Tibial nerve (tissue), 4 donors: Measurements from ENCODE around the gene POTEM. TPM values are rescaled to one million over a fixed set of nuclear protein-coding genes. Genes with fewer than 3 reads are reported as not detected.
"Not testable (repeated sequence)": the region's sequence is repeated elsewhere in the genome, so short reads cannot be mapped to it uniquely, and the experiment has no call there.

ENCODE experiments used
- DNase-seq, 2 donors: peaks; one replicate each; pipeline ENCODE4 v3.0.0-alpha.2; 2019; ENCODE audit warnings: low spot score in 2 of 2
- H3K27ac ChIP-seq, 4 donors: fragments of 200-600 bp; sonication (generic) in 3 of 4; one replicate each; pipeline ENCODE4 v1.5.1; 2017 to 2019; ENCODE audit warnings: mild to moderate bottlenecking in 1 of 4
- H3K27me3 ChIP-seq, 2 donors: fragments of 200-600 bp; sonication (generic) in 1 of 2; one replicate each; pipeline versions ENCODE4 v1.5.1 to v1.6.0; 2017 to 2019
- H3K36me3 ChIP-seq, 3 donors: fragments of 200-600 bp; sonication (generic); one replicate each; pipeline ENCODE4 v1.5.1; 2018 to 2019
- H3K4me1 ChIP-seq, 4 donors: fragments of 200-600 bp; sonication (generic) in 3 of 4; one replicate each; pipeline ENCODE4 v1.5.1; 2017 to 2019
- H3K4me3 ChIP-seq, 4 donors: fragments of 200-600 bp; sonication (generic) in 3 of 4; one replicate each; pipeline ENCODE4 v1.5.1; 2017 to 2019; ENCODE audit warnings: mild to moderate bottlenecking in 1 of 4, moderate library complexity in 1 of 4
- H3K9me3 ChIP-seq, 4 donors: fragments of 200-600 bp; sonication (generic) in 3 of 4; one replicate each; pipeline ENCODE4 v1.5.1; 2017 to 2019
- WGBS, 2 donors: methylation state at CpG; one replicate each; pipeline ENCODE4 v1.1.5; 2018; 5-methylcytosine and 5-hydroxymethylcytosine counted together
- total RNA-seq, 4 donors: library from RNA; depleted of rRNA; stranded (reverse); fragments of >200 nt; gene quantifications; one replicate each; pipeline ENCODE4 v1.1.0, GENCODE V29; 2016

POTEM gene
- total RNA-seq, 4 donors from 2014 or later, result not detected

GRCh38 chr14:19006490-19006889 lies 39.3 kb downstream of the POTEM start:
- not testable (repeated sequence) for H3K4me3 ChIP-seq, H3K36me3 ChIP-seq, H3K4me1 ChIP-seq, H3K9me3 ChIP-seq, DNase-seq, H3K27me3 ChIP-seq, H3K27ac ChIP-seq
- WGBS, 2 donors, result no CpG with 5 or more reads among the region's 9 CpGs

DNA sequence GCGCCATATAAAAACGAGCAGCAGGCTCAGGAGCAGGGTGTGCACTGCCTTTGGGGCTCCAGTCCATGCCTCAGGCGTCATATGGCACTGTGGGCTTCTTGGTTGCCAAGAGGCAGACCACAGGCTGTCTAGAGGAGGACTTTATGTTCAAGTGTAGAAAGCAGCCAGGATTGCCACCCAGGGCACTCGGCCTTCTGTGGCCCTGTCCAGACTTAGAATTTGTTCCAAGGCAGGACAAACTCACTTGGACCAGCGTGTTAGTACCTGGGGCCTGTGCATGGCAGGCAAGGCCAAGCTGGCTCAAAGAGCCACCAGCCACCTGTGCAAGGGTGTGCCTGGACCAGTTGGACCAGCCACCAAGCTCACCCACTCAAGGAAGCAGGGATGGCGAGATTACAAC lies 40.4 kb downstream of the POTEM start:
- not testable (repeated sequence) for H3K4me1 ChIP-seq, H3K27me3 ChIP-seq, H3K36me3 ChIP-seq, DNase-seq, H3K27ac ChIP-seq, H3K9me3 ChIP-seq, H3K4me3 ChIP-seq
- WGBS, 2 donors, result 80% methylated on average over 2 of the region's 6 CpGs; no CpG with 5 or more reads in 1 of the 2 donors

DNA sequence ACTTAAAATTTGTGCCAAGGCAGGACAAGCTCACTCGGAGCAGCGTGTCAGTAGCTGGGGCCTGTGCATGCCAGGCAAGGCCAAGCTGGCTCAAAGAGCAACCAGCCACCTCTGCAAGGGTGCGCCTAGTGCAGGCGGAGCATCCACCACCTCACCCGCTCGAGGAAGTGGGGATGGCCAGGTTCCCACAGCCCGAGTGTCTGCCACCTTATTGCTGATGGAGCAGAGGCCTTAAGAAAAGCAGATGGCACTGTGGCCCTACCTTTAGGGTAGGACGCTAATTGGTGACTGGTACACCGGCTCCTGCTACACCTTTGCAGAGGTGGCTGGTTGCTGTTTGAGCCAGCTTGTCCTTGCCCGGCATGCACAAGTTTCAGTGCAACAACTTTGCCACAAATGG lies 43.8 kb downstream of the POTEM start:
- DNase-seq, H3K27me3 ChIP-seq, H3K4me3 ChIP-seq, H3K27ac ChIP-seq, H3K9me3 ChIP-seq, H3K4me1 ChIP-seq, H3K36me3 ChIP-seq: not testable (repeated sequence)
- 100% methylated on average over 2 of the region's 10 CpGs; no CpG with 5 or more reads in 1 of the 2 donors for WGBS, 2 donors

DNA sequence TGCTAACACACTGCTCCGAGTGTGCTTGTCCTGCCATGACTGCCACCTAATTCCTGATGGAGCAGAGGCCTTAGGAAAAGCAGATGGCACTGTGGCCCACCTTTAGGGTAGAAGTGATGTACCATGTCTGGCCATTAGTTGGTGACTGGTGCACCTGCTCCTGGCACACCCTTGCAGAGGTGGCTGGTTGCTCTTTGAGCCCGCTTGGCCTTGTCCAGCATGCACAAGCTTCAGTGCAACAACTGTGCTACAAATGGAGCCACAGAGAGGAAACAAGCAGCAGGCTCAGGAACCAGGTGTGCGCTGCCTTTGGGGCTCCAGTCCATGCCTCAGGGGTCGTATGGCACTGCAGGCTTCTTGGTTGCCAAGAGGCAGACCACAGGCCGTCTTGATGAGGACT lies 44.5 kb downstream of the POTEM start:
- not testable (repeated sequence) for DNase-seq, H3K27ac ChIP-seq, H3K4me3 ChIP-seq, H3K4me1 ChIP-seq, H3K36me3 ChIP-seq, H3K9me3 ChIP-seq, H3K27me3 ChIP-seq
- WGBS, 2 donors, result no CpG with 5 or more reads among the region's 5 CpGs

DNA sequence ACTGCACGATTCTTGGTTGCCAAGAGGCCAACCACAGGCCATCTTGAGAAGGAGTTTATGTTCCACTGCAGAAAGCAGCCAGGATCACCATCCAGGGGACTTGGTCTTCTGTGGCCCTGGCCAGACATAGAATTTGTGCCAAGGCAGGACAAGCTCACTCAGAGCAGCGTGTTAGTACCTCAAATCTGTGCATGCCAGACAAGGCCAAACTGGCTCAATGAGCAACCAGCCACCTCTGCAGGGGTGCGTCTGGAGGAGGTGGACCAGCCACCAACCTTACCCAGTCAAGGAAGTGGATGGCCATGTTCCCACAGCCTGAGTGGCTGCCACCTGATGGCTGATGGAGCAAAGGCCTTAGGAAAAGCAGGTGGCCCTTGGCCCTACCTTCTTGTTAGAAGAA lies 48.0 kb downstream of the POTEM start:
- not testable (repeated sequence) for H3K36me3 ChIP-seq, H3K4me3 ChIP-seq, H3K27ac ChIP-seq, H3K4me1 ChIP-seq, DNase-seq, H3K9me3 ChIP-seq, H3K27me3 ChIP-seq
- WGBS, 2 donors, result no CpG with 5 or more reads among the region's 3 CpGs

- H3K36me3 ChIP-seq, H3K27me3 ChIP-seq, H3K27ac ChIP-seq, DNase-seq, H3K4me1 ChIP-seq, H3K4me3 ChIP-seq, H3K9me3 ChIP-seq: not testable (repeated sequence)
- WGBS, 2 donors, result 0 to 61% methylated on average over 1 to 4 of the region's 15 CpGs
Observed at GRCh38 chr14:19025080-19025589, 57.9 kb downstream of the POTEM start.

- WGBS, 2 donors, result 88% methylated on average over 12 of the region's 35 CpGs; no CpG with 5 or more reads in 1 of the 2 donors
- H3K36me3 ChIP-seq, H3K27ac ChIP-seq, H3K9me3 ChIP-seq, H3K4me1 ChIP-seq, H3K4me3 ChIP-seq, H3K27me3 ChIP-seq, DNase-seq: not testable (repeated sequence)
Observed at GRCh38 chr14:19026649-19027351, 59.6 kb downstream of the POTEM start.

GRCh38 chr14:19027895-19028294 lies 60.7 kb downstream of the POTEM start:
- not testable (repeated sequence) for H3K4me1 ChIP-seq, H3K9me3 ChIP-seq, DNase-seq, H3K36me3 ChIP-seq, H3K4me3 ChIP-seq, H3K27ac ChIP-seq, H3K27me3 ChIP-seq
- no CpG with 5 or more reads among the region's 16 CpGs for WGBS, 2 donors

- H3K36me3 ChIP-seq, DNase-seq, H3K27ac ChIP-seq, H3K4me3 ChIP-seq, H3K9me3 ChIP-seq, H3K27me3 ChIP-seq, H3K4me1 ChIP-seq: not testable (repeated sequence)
- WGBS, 2 donors, result no CpG with 5 or more reads among the region's 26 CpGs
Observed at GRCh38 chr14:19036811-19037382, 69.7 kb downstream of the POTEM start.

GRCh38 chr14:19038060-19038664 lies 70.9 kb downstream of the POTEM start:
- not testable (repeated sequence) for DNase-seq, H3K9me3 ChIP-seq, H3K27ac ChIP-seq, H3K4me3 ChIP-seq, H3K4me1 ChIP-seq, H3K36me3 ChIP-seq, H3K27me3 ChIP-seq
- no CpG with 5 or more reads among the region's 28 CpGs for WGBS, 2 donors

DNA sequence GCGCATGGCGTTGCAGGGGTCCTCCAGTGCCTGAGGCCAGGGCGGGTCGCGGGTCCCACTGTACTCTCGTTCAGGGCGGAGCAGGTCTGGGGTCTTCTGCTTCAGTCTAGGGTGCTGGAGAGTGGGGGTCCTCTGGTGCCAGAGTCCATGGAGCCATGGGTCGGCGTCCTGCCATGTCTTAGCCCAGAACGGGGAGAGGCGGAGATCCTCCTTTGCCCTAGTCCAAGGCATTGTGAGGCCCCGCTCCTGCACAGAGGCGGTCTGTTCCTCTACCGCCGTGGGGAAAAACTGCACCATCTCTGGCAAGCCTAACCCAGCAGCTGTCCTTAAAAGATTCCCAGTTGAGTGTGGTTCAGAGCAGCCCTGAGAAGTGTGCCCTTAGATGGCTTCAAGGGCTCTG lies 71.6 kb downstream of the POTEM start:
- DNase-seq, H3K27ac ChIP-seq, H3K27me3 ChIP-seq, H3K36me3 ChIP-seq, H3K9me3 ChIP-seq, H3K4me1 ChIP-seq, H3K4me3 ChIP-seq: not testable (repeated sequence)
- WGBS, 2 donors, result no CpG with 5 or more reads among the region's 15 CpGs

DNA sequence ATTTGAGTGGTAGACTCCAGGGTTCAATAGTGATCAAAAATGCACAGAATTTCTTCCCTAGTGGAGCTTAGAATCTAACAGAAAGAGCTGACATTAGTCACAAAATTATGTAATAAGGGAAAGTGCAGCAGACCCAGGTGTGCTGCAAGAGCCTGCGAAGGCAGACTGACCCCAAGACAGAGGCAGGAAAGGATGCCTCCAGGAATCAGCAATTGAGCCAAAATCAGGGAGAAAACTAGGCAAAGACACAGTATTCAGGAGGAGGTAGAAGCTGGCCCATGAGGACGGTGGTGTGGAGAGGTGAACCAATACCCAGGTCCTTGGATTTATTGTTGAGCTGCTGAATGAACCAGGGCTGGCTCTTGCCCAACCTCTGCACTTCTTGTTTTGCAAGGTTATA lies 76.2 kb downstream of the POTEM start:
- 53 to 55% methylated on average over 2 of the region's 2 CpGs for WGBS, 2 donors
- not testable (repeated sequence) for H3K36me3 ChIP-seq, H3K27ac ChIP-seq, H3K27me3 ChIP-seq, H3K4me3 ChIP-seq, DNase-seq, H3K9me3 ChIP-seq, H3K4me1 ChIP-seq
